Measurements from ENCODE around the gene CDC42BPG.

Gene CDC42BPG

DNA sequence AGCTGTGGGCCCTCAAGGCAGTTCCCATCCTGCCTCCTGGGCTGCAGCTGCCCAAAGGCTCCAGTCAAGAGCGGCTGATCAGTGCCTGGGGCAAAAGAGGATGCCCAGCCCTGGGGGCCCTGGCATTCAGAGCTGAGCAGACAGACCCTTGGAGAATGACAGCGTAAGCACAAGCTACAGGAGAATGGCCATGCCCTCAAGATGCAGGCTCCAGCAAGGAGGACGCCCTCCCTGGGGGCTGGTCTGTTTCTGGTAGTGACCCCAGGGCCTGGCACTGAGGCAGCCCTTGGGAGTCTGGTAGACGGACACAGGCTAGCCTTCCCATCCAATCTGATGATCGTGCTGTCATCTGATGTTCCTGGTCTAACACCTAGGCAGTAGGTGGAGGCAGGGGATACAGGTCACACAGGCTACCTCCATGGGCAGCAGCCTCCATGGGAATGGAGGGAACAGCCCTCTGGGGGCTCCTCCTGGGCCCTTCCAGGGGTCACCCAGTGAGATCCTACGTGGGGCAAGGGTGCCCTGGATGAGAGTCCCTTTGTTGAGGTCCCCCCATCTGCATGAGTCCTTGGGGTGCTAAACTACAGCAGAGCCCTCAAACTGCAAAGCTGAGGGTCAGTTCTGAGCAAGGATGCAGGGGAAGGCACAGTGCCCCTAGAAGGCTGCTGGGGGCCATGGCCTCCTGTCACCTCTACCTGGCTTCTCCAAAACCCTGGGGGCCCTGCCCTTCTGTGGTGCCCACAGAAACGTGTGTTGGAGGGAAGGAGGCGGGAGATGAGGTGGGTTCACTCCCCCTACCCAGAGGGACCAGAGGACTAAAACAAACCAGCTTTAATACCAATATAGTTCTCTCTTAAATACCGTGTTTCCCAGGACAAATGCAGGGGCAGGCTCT is 55.9 kb downstream of the CDC42BPG start:
- H3K4me3 ChIP-seq (ENCODE audit: low read depth, low read length): no peak overlapping the region
- TF ChIP-seq, protein P1, sequence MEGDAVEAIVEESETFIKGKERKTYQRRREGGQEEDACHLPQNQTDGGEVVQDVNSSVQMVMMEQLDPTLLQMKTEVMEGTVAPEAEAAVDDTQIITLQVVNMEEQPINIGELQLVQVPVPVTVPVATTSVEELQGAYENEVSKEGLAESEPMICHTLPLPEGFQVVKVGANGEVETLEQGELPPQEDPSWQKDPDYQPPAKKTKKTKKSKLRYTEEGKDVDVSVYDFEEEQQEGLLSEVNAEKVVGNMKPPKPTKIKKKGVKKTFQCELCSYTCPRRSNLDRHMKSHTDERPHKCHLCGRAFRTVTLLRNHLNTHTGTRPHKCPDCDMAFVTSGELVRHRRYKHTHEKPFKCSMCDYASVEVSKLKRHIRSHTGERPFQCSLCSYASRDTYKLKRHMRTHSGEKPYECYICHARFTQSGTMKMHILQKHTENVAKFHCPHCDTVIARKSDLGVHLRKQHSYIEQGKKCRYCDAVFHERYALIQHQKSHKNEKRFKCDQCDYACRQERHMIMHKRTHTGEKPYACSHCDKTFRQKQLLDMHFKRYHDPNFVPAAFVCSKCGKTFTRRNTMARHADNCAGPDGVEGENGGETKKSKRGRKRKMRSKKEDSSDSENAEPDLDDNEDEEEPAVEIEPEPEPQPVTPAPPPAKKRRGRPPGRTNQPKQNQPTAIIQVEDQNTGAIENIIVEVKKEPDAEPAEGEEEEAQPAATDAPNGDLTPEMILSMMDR (conservative IDR thresholded peaks at IDR 0.05; ENCODE audit: low read depth, low read length): no peak
- no peak for DNase-seq (ENCODE audit: low read depth)

DNA sequence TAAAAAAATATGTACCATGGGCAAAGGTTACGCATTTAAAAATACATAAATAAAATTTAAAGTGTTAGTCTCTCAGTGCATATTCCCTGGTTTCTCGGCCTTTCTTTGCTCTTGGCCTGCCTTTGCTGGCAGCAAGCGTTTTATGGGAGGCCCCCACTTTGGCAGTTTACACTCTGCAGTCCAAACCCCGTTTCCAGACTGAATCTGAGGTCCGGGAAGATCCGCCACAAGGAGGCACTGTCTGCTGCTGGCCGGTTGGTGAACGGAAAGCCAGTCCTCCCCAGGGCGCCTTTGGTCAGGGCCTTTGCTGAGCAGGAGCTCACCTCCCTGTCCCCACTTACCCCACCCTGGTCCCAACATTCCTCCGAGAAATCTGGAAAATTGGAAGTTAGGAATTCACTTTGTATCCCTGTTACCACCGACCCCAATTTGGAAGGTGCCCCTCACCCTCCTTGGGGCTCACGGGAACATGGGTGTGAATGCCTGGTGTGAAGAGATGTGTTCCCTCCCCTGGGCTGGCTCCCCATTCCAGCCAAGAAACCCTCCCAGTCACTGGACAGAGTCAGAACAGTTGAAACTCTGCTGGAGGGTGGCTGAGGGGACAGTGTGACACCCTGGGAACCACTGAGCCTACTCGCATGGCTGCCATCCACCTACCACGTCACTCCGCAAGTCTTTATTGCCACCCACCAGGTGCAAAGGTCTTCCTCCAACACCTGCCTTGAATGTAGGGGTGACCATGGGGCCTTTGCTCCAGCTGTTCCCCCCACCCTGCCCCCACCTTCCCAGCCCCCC is 56.7 kb downstream of the CDC42BPG start:
- TF ChIP-seq, protein P1 (conservative IDR thresholded peaks at IDR 0.05; ENCODE audit: low read depth, low read length): peak; percentile 95
- DNase-seq (ENCODE audit: low read depth): peak; percentile 70
- no peak overlapping the region for H3K4me3 ChIP-seq (ENCODE audit: low read depth, low read length)

DNA sequence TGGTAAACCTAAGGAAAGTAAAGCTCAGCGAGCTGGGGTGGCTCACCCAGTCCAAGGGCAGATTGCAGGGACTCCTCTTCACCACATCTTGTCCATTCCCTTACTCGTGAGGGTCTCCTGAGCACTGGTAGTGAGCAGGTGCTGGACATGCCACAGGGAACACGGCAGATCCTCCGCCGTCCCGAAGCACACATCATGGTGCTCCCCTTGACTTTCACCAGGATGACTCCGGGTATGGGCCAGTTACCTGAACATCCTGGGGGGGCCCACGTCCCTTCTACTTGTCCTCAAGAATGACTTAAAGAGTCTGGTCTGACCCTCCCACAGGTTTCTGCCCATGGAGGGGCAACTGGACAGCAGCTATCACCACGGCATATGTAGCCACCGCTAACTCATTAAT is 58.1 kb downstream of the CDC42BPG start:
- no peak overlapping the region for H3K4me3 ChIP-seq (ENCODE audit: low read depth, low read length)

DNA sequence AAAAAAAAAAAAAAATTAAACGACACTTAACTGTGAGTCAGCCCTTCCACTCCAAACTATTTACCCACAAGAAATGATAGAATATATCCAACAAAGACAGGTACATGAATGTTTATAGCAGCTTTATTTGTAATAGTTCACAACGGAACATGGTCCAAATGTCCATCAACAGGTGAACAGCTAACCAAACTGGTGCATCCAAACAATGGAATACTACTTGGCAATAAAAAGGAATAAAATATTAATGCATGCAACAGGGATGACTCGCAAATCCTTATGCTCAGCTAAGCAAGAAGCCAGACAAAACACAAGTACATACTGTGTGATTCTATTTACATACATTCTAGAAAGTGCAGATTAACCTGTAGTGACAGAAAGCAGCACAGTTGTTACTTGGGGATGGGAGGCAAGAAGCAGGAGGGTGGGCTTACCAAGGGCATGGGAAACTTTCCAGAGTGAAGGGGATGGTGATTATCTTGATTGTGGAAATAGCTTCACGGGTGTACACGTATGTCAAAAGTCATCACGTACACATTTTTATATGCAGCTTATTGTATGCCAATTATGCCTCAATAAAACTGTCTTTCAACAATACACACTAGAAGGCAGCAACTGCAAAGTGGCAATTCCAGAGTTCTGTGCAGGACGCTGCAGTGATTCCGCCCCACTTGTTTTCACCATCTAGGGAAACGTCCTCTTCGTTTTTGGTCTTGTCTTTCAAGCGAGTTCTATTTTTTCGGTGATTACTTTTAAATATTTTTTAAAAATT is 59.5 kb downstream of the CDC42BPG start:
- no peak overlapping the region for H3K4me3 ChIP-seq (ENCODE audit: low read depth, low read length)
- DNase-seq (ENCODE audit: low read depth): no peak
- TF ChIP-seq, protein P1 (conservative IDR thresholded peaks at IDR 0.05; ENCODE audit: low read depth, low read length): no peak

More for the DNA sequence above, 58.1 kb downstream of the CDC42BPG start:
- DNase-seq (ENCODE audit: low read depth): no peak
- TF ChIP-seq, protein P1 (conservative IDR thresholded peaks at IDR 0.05; ENCODE audit: low read depth, low read length): no peak

DNA sequence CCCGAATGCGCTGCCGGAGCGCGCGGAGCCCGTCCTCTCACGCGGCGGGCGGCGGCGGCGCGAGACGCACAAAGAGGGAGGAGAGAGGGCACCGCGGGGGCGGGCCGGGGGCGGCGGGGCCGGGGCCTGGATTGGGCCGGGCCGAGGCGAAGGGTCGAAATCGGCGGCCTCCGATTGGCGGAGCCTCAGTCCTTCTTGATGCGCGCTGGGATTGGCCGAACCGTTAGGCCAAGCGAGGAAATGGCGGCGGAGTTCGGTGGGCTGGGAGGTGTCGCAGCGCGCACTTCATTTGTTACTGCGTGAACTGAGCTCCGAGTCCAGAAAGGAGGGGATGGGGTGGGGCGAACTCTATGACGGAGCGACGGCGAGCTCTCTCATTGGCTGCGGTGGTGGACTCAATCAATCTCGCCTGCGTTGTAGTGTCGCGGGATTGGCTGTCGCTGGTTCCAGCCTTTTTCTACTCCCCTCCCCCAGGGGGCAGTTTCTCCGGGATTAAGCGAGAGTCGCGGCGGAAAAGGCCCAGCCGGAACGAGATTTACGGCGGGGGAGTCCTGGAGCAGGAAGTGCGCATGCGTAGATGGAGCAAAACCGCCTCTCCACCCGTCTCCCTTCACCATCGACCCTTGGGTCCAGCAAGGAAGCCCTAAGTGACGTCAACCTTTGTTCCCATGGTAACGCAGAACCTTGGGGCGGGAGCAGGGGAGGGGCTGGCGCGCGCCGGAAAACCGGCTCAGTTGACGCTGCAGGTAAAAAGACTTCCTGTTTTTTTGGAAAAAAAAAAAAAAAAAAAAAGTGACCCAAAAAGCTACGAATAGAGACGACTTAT is 65.8 kb downstream of the CDC42BPG start, which contains the start of gene SF1:
SF1 (minus strand) TSS at position 70 of the 826 bp plus-strand sequence. CDS start 150 bp downstream, outside the sequence.
- DNase-seq (ENCODE audit: low read depth): peak; percentile 100
- H3K4me3 ChIP-seq (ENCODE audit: low read depth, low read length): peak within 1 kb of the TSS; percentile 91
- TF ChIP-seq, protein P1 (conservative IDR thresholded peaks at IDR 0.05; ENCODE audit: low read depth, low read length): peak; percentile 14

DNA sequence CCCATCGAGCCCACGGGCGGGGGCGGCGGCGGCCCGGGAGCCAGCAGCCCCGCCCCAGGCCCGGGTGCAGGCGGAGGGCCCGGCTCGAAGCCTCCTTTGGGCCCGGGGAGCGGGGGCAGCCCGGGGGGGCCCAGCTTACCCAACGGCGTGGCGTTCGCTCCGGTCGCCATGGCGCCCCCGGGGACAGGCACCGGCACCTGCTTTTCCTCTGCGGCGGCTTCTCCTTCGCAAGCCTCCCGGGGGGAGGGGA is 66.3 kb downstream of the CDC42BPG start:
- TF ChIP-seq, protein P1 (conservative IDR thresholded peaks at IDR 0.05; ENCODE audit: low read depth, low read length): no peak
- peak overlapping the region; percentile 91 for H3K4me3 ChIP-seq (ENCODE audit: low read depth, low read length)
- DNase-seq (ENCODE audit: low read depth): no peak

All from choroid plexus epithelial cell (primary cell).